Measurements from ENCODE around the gene BSN.

The BSN gene

DNA sequence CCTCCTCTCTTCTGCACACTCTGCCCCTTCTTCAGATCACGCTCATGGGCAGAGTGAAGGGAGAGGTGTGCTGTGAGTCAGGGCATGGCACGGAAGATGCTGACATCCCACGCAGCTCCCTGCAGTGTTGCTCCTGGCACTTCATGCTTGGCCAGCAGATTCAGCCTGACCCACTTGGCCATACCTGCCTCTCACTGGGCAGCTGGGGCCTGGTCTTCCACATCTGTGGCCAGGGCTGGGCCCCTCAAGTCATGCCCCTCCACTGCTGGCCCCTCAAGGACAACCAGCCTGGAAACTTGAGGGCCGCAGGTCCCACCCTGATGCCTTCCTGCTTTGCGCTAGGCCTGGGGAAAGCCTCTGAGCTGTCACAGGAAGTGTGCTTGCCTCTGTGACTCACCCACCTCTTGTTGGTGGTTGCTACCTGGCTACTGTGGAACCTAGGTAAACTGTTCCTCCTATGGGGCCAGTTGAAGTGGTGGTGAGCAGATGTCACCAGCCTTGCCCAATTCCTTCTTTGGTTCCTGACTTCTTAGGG is 48.7 kb downstream of the BSN start:
- DNase-seq: no peak

DNA sequence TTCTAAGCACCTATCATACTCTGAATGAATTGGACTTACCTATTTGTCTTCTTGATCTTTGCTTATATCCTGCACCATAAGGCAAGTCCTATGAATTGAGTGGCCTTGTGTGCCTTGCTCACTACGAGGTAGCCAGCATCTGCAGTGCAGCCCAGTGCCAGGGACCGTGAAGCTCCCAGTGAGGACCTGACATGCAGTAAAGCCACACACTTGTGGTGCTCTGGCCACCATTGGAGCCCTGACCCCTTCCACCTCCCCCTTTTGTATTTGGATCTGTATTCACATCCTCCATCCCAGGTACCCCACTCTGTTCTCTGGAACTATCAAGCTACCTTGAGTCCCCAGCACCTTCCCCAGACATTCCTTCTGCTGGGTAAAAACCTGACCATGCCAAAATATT is 52.1 kb downstream of the BSN start:
- DNase-seq: no peak

DNA sequence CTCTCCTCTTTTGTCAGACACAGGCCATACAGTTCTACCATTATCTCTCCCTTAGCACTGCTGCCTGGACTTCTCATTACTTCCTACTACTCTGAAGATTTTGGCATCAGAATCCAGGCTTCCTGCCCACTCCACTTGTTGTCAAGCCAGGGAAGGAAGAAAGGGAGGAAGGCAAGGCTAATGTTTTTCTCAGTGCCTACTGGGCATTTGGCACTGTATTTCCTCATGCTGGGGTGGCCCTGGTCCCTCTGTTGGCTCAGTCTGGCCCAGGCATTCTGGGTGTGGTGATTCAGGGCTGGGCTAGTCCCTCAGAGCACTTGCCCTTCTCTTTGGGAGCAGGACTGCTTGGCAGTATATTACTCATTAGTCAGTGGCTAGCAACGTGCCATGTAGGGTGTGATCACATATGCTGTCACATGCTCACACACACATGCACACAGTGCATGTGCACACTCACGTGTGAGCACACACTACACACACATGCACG is 52.9 kb downstream of the BSN start:
- no peak for DNase-seq

DNA sequence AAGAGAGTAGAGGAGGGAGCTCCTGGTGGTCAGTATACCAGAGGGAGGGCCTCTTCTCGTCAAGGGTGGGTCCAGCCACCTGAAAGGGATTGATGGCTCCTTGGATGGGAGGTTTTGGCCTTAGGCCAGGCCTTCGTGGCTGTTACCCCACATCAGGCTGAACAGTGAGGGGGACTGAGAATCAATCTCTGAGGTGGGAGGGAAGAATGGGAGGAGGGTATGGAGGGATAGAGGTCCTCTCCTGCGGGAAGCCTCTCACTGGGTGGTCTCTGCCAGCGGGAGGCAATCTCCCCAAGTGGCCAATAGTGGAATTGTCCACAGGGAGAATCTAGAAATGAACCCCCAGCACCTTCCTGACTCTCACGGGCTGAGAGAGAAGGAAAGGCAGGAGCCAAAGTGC is 53.5 kb downstream of the BSN start:
- no peak for DNase-seq

DNA sequence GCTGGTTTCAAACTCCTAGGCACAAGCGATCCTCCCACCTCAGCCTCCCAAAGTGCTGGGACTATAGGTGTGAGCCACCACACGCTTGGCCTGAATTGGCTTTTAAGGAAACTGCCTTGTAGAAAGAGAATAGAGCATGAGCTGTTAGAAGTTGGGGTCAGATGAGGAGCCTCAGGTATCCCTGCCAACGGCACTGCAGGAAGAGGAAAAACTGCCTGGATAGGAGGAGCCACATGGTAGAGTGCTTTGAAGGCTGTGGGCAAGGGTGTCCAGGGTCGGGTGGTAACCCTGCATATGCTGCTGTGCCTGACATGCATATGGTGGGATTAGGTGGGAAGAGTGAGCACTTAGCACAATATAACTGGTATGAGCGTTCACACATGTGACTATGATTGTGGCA is 55.0 kb downstream of the BSN start:
- no peak for DNase-seq

- DNase-seq: no peak
These were observed 55.5 kb downstream of the BSN start for GRCh38 chr3:49609815-49610214.

DNA sequence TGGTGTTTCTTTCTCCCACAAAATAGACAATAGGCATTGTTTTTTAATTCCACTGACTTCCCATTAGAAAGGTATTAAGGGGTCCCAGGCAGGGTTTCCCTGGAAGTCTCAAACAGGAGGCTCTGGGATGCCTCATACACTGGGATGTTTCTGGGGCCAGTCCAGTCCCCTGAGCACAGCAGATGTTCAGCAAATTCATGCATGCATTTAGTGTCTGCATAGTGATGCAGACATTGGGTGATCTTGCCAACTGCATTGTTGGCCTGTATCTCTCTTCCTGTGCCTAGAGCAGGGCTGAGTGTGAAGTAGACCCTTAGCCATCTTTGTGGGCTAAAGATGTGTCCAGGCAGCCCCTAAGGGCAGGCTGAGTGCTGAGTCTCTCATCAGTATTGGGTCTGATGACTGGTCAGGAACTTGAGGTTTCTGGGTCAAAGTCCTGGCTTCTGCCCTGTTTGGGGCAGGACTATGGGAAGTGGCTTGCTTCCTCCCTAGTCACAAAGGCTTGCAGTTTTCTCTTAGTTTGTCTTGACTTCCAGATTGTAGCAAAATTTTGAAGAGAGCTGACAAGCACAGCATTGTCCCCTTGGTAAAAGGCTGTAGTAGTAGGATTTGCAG is 56.5 kb downstream of the BSN start:
- DNase-seq: no peak

- DNase-seq: no peak
These were observed 57.0 kb downstream of the BSN start for GRCh38 chr3:49611291-49611690.

GRCh38 chr3:49611719-49612118 is 57.4 kb downstream of the BSN start:
- no peak for DNase-seq

GRCh38 chr3:49614936-49615335 is 60.7 kb downstream of the BSN start:
- no peak for DNase-seq

- DNase-seq: no peak
These were observed 61.8 kb downstream of the BSN start for GRCh38 chr3:49616061-49616460.

GRCh38 chr3:49616491-49616941 is 62.2 kb downstream of the BSN start:
- no peak for DNase-seq

- DNase-seq: no peak
These were observed 63.2 kb downstream of the BSN start for GRCh38 chr3:49617390-49618013.

DNA sequence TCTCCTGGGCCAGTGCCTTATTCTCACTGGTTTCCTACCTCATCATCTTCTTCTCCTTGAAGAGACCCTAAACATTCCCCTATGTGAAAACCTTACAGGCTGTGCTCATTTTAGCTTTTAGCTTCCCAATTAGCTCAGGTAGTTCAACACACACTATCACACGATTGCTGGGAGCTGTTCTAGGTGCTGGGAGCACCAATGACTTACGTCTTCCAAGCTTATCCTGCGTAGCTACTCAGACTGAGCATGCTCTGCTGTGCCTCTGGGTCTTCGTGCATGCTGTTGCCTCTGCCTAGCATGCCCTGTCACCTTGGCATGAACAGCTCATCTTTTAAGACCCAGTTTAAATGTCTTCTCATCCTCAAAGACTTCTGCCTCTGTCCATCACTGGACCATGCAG is 64.1 kb downstream of the BSN start:
- no peak for DNase-seq

DNA sequence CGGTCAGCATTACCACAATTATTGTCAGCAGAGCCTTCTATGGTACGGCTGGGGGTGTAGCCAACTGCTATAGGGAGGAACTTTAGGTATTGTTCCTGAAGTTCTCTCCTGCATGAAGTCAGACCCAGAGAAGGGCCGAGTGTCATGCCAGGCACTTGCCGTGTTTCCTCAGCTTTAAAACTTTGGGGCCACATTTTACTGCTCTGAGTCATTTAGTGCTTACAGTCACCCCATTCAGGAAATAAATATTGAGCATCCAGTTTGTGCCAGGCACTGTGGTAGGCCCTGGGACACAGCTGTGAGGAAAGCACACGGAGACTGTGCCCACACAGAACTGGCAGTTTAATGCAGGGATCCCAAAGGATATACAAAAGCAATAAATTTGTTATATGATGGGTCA is 65.4 kb downstream of the BSN start:
- DNase-seq: no peak

GRCh38 chr3:49620728-49621127 is 66.5 kb downstream of the BSN start:
- no peak for DNase-seq

- no peak for DNase-seq
These were observed 68.8 kb downstream of the BSN start for GRCh38 chr3:49623071-49623470.

GRCh38 chr3:49625071-49625470 is 70.8 kb downstream of the BSN start:
- DNase-seq: no peak

GRCh38 chr3:49626101-49626581 is 71.9 kb downstream of the BSN start:
- no peak for DNase-seq

DNA sequence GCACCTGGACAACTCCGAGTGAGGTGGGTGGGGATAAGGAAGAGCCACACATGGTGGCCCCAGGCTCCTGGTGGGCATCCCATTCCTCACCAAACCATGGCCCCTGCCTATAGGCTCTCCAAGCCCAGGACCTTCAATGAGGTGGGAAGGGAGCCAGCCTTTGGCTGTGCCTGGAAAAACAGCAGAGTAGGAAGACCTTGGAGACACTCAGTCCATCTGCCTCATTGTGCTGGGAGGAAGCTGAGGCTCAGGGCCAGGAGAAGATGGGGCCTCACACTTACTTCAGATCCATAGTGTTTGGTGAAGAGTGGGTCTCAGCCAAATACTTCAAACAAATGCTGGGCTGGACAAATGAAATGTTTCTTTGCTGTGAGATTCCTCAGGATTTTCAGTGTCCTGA is 72.5 kb downstream of the BSN start:
- DNase-seq: no peak

DNA sequence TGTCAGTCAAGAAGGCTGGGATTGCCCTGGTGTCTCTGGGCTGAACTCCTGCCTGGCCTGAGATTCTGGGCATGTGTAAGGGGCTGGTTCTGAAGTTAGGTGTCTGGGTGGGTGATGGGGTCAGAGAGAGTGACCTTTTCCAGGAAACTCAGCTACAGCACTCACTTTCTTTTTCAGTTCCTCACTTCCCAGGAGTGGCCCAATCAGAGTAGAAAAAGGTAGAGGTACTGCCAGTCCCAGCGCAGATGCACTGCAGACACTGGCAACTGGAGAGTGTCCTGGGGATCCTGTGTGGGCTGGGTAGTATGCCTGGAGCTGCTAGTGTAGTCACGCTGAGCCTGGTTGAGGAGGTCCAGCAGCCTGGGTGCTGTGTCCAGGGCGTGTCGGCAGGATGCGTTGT is 73.4 kb downstream of the BSN start:
- DNase-seq: no peak

DNA sequence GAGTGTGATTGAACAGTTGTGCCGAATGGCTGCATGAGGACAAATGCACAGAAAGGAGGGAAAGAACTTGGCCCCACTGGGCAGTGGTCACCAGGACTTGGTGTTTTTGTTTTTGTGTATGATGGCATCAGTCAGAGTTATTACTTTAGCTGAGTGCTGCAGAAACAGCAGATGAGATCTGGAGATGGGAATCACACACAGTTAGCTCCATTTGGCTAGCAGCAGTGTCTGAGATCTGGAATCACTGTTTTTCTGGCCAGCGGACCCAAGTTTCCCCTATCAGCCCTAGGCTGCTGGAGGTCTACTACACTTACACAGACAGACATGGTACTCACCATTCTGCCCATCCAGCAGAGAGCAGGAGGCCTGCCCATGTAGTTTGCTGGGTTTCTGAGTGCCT is 74.0 kb downstream of the BSN start:
- DNase-seq: no peak

GRCh38 chr3:49629451-49629850 is 75.2 kb downstream of the BSN start:
- DNase-seq: no peak

DNA sequence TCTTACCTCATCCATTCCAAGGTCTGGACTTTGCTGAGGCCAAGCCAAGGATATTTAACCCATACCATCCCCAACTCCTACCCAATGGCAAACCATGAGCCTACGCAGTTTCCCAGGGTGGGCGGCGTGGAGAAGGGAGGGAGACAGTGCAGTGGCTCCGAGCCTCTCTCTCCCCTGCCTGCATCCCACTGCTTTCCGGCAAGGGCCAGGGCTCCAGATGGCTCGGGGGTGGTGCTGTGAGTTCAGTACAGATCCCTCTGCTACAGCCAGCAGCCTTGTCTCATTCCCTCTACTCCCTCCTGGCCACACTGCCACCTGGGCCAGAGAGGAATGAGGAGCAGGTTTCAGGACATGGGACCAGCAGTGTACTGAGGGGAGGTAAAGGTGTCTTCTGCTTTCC is 75.6 kb downstream of the BSN start:
- DNase-seq: no peak

DNA sequence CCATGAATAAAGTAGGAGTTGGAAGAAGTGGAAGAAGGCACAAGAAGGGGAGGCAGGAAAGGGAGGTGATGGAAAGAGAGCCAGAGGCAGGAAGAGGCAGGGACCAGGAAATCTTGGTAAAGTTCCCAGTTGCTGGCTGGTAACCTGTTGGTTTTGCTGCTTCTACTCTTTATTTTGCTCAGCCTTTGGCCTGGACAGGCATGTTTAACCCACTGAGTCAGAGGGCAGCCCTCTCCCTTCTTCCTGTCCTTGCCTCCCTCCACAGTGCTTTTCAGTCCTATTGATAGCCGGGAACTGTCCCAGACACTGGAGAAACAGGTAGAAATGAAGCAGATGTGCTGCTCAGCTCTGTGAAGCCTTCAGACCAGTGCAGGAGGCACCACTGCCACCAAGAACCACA is 76.5 kb downstream of the BSN start:
- DNase-seq: no peak

Measured in NCI-H1930 (cell line).